Measurements from ENCODE around the gene ARFGEF2.
A peak's percentile ranks its signal among the peaks of the same experiment; 100 is the strongest.

Gene ARFGEF2

GRCh38 chr20:48919882-48920526 is 1.5 kb upstream of the ARFGEF2 start:
- Histone ChIP-seq H3K79me2 (ENCODE audit: low read length) (peaks cover 31% of the 10 kb centered on the region), H3K9me3 (ENCODE audit: insufficient read depth, low read length) (no peaks in the 10 kb centered on the region), H4K20me1 (ENCODE audit: insufficient read depth, low read length) (no peaks in the 10 kb centered on the region), H3K36me3 (replicated peaks; ENCODE audit: low read depth, low read length) (no peaks in the 10 kb centered on the region), H3K4me2 (ENCODE audit: low read length) (peak overlapping the region; percentile 69), H2AFZ (ENCODE audit: low read depth, low read length) (no peak overlapping the region), H3K4me3 (ENCODE audit: low read length) (peak overlapping the region; percentile 83), H3K27me3 (ENCODE audit: low read depth, low read length) (no peaks in the 10 kb centered on the region), H3K9ac (ENCODE audit: low read length) (no peak overlapping the region), H3K27ac (ENCODE audit: low read length) (no peak overlapping the region), H3K4me1 (ENCODE audit: low read length) (peaks cover 32% of the 10 kb centered on the region)
- no peak for TF ChIP-seq CTCF (IDR thresholded peaks at IDR 0.05; ENCODE audit: low read depth, low read length)

DNA sequence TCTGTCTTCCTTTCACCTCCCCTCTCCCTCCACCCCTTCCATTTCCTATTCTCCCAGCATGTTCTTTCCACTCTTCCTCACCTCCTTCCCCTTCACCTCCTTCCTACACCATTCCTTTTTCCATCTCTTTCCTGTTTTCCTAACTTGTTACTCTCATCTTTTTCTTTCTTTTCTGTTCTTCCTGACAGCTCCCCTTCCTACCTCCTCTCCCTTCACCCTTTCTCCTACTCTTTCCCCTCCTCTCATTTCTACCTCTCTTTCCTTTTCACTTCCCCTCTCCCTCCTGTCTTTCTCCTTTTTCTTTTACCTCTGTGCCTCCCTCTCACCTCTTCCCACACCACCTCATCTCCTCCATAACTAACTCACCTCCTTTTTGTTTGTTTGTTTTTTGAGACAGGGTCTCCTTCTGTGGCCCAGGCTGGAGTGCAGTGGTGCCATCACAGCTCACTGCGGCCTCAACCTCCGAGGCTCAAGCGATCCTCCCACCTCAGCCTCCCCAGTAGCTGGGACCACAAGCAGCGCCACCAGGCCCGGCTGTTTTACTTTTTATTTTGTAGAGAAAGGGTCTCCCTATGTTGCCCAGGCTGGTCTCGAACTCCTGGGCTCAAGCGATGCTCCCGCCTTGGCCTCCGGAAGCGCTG is 864 bp upstream of the ARFGEF2 start:
- Histone ChIP-seq H3K27ac (ENCODE audit: low read length) (peak overlapping the region; percentile 57), H4K20me1 (ENCODE audit: insufficient read depth, low read length) (no peaks in the 10 kb centered on the region), H3K4me2 (ENCODE audit: low read length) (peak overlapping the region; percentile 69), H2AFZ (ENCODE audit: low read depth, low read length) (no peak overlapping the region), H3K4me3 (ENCODE audit: low read length) (peak overlapping the region; percentile 83), H3K36me3 (replicated peaks; ENCODE audit: low read depth, low read length) (no peaks in the 10 kb centered on the region), H3K27me3 (ENCODE audit: low read depth, low read length) (no peaks in the 10 kb centered on the region), H3K9ac (ENCODE audit: low read length) (peak overlapping the region; percentile 81), H3K4me1 (ENCODE audit: low read length) (peaks cover 38% of the 10 kb centered on the region), H3K9me3 (ENCODE audit: insufficient read depth, low read length) (no peaks in the 10 kb centered on the region), H3K79me2 (ENCODE audit: low read length) (peaks cover 38% of the 10 kb centered on the region)
- TF ChIP-seq CTCF (IDR thresholded peaks at IDR 0.05; ENCODE audit: low read depth, low read length) (no peak), EZH2phosphoT487 (IDR thresholded peaks at IDR 0.05; ENCODE audit: low read depth) (no peak)

DNA sequence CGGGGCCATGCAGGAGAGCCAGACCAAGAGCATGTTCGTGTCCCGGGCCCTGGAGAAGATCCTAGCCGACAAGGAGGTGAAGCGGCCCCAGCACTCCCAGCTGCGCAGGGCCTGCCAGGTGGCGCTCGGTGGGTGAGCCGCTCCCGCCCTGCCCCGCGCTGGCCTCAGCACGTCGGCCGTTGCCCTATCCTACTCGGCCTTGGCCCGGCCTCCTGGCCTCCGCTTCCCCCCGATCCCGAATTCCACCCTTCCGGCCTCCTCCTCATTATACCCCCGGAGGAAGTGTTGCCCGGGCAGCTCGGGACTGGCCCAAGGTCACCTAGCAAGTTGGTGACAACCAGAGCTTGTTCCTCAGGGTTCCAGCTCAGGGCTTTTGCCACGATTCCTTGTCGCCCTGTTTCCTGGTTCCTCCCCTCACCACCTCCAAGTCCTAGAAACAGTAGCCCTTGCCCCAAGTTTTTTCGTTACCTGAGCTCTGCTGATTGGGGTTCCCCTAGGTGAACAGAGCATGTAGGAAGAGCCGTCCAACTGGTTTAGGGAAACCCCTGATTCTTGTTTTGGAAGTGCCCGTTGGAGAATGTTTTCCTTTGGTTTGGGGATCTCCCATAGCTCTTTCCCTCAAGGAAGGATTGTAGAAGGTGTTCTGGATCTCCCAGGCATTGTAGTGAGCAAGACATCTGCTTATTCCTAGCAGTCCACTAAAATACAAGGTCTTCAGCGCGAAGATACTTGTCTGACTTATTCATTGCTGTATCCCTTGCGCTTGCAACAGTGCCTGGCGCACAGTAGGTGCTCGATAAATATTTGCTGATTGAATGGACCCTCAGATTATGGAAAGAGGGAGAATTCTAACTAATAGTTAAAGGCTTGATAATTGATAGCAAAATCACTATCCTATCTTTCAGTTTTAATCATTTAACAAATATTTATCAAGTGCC is 641 bp downstream of the ARFGEF2 start:
- no peak overlapping the region for H2AFZ ChIP-seq (ENCODE audit: low read depth, low read length)
- H3K4me2 ChIP-seq (ENCODE audit: low read length) = peak overlapping the region; percentile 78
- H3K4me3 ChIP-seq (ENCODE audit: low read length) = peak overlapping the region; percentile 83
- H3K79me2 ChIP-seq (ENCODE audit: low read length) = peaks cover 53% of the 10 kb centered on the region
- no peaks in the 10 kb centered on the region for H3K9me3 ChIP-seq (ENCODE audit: insufficient read depth, low read length)
- H3K27me3 ChIP-seq (ENCODE audit: low read depth, low read length) = no peaks in the 10 kb centered on the region
- peaks cover 8% of the 10 kb centered on the region for H3K36me3 ChIP-seq (replicated peaks; ENCODE audit: low read depth, low read length)
- H3K27ac ChIP-seq (ENCODE audit: low read length) = peak overlapping the region; percentile 43
- H3K9ac ChIP-seq (ENCODE audit: low read length) = peak overlapping the region; percentile 77
- TF ChIP-seq CTCF (IDR thresholded peaks at IDR 0.05; ENCODE audit: low read depth, low read length) = no peak; the same call in 1 of the 2 replicates
- TF ChIP-seq EZH2phosphoT487 (IDR thresholded peaks at IDR 0.05; ENCODE audit: low read depth) = no peak
- 0 out of 2 replicates have a peak, but pooled peaks cover 3% of the 10 kb centered on the region for H4K20me1 ChIP-seq (ENCODE audit: insufficient read depth, low read length)
- peaks cover 53% of the 10 kb centered on the region for H3K4me1 ChIP-seq (ENCODE audit: low read length)
